HepG2 (cell line): Measurements from ENCODE around the gene TLK1. TPM values are rescaled to one million over a fixed set of nuclear protein-coding genes. Genes with fewer than 3 reads are reported as not detected.
A peak's percentile ranks its signal among the peaks of the same experiment; 100 is the strongest.

Experiments used
- CBX1 ChIP-seq: IDR thresholded peaks from one replicate; pipeline ENCODE4 v1.6.1; 2016; ENCODE audit warnings: antibody characterized with exemption, low read depth
- FOSL1 ChIP-seq: sonication (generic); formaldehyde crosslinking; IDR thresholded peaks from 2 replicates; pipeline ENCODE4 v1.9.0; 2021; ENCODE audit warnings: missing genetic modification reagents, borderline replicate concordance
- FOXP1 ChIP-seq, 2 experiments: fragments of 450-650 bp in 1 of 2; IDR thresholded peaks; 2 replicates each; pipeline ENCODE4 v1.6.1; 2017 to 2018; ENCODE audit warnings: antibody characterized with exemption in 1 of 2
- HOXD1 ChIP-seq: sonication (generic); formaldehyde crosslinking; IDR thresholded peaks from 2 replicates; pipeline ENCODE4 v1.5.0; 2020; ENCODE audit warnings: missing genetic modification reagents
- IKZF1 ChIP-seq: fragments of 450-650 bp; IDR thresholded peaks from 2 replicates; pipeline ENCODE4 v1.7.1; 2016
- KAT8 ChIP-seq: IDR thresholded peaks from 2 replicates; pipeline ENCODE4 v1.6.1; 2016; ENCODE audit warnings: missing genetic modification reagents, missing compliant biosample characterization
- MED1 ChIP-seq: sonication (generic); formaldehyde crosslinking; IDR thresholded peaks from 2 replicates; pipeline ENCODE4 v1.4.0; 2020; ENCODE audit warnings: missing genetic modification reagents
- MED8 ChIP-seq: sonication (generic); formaldehyde crosslinking; IDR thresholded peaks from 2 replicates; pipeline ENCODE4 v1.8.1; 2023; ENCODE audit warnings: mild to moderate bottlenecking, missing genetic modification reagents; ENCODE audit not compliant: insufficient replicate concordance
- NR2F6 ChIP-seq, 2 experiments: IDR thresholded peaks; 2 replicates each; pipeline ENCODE4 v1.6.1; 2016; ENCODE audit warnings: antibody characterized with exemption in 1 of 2, mild to moderate bottlenecking in 1 of 2
- SOX13 ChIP-seq, 3 experiments: fragments of 450-650 bp in 1 of 3; sonication (generic) in 1 of 3; formaldehyde crosslinking in 1 of 3; IDR thresholded peaks in 2 of 3; conservative IDR thresholded peaks in 1 of 3; 2 replicates each; pipeline versions ENCODE4 v1.5.0 to v1.6.1; 2016 to 2020; ENCODE audit warnings: antibody characterized with exemption in 1 of 3, mild to moderate bottlenecking in 1 of 3, missing compliant biosample characterization in 1 of 3, missing genetic modification reagents in 1 of 3, moderate library complexity in 1 of 3
- SOX5 ChIP-seq: IDR thresholded peaks from 2 replicates; pipeline ENCODE4 v1.6.1; 2016; ENCODE audit warnings: borderline replicate concordance
- SOX6 ChIP-seq, 2 experiments: fragments of 450-650 bp in 1 of 2; sonication (generic) in 1 of 2; formaldehyde crosslinking in 1 of 2; IDR thresholded peaks; 2 replicates each; pipeline versions ENCODE4 v1.4.0 to v1.6.1; 2017 to 2020; ENCODE audit warnings: antibody characterized with exemption in 1 of 2, mild to moderate bottlenecking in 1 of 2, missing genetic modification reagents in 1 of 2
- TEAD3 ChIP-seq: optimal IDR thresholded peaks from 2 replicates; pipeline ENCODE3; 2016; ENCODE audit warnings: borderline replicate concordance
- TOPORS ChIP-seq: sonication (generic); formaldehyde crosslinking; IDR thresholded peaks from 2 replicates; pipeline ENCODE4 v1.8.0; 2023; ENCODE audit warnings: mild to moderate bottlenecking, missing genetic modification reagents
- ZMYM3 ChIP-seq: sonication (generic); formaldehyde crosslinking; IDR thresholded peaks from 2 replicates; pipeline ENCODE4 v1.5.1; 2020; ENCODE audit warnings: mild to moderate bottlenecking, missing genetic modification reagents
- ZNF264 ChIP-seq: sonication (generic); formaldehyde crosslinking; IDR thresholded peaks from 2 replicates; pipeline ENCODE4 v1.4.0; 2020; ENCODE audit warnings: missing genetic modification reagents
- ZNF329 ChIP-seq: sonication (generic); formaldehyde crosslinking; IDR thresholded peaks from 2 replicates; pipeline ENCODE4 v1.9.0; 2021; ENCODE audit warnings: low read depth, mild to moderate bottlenecking, missing genetic modification reagents
- ZNF441 ChIP-seq: sonication (generic); formaldehyde crosslinking; IDR thresholded peaks from 2 replicates; pipeline ENCODE4 v1.7.0; 2021; ENCODE audit warnings: missing genetic modification reagents, borderline replicate concordance
- ZNF549 ChIP-seq: sonication (generic); formaldehyde crosslinking; IDR thresholded peaks from 2 replicates; pipeline ENCODE4 v1.5.0; 2020; ENCODE audit warnings: missing genetic modification reagents
- ZNF598 ChIP-seq: sonication (generic); formaldehyde crosslinking; IDR thresholded peaks from 2 replicates; pipeline ENCODE4 v1.5.1; 2020; ENCODE audit warnings: mild to moderate bottlenecking, missing genetic modification reagents, borderline replicate concordance
- ZNF672 ChIP-seq: sonication (generic); formaldehyde crosslinking; IDR thresholded peaks from 2 replicates; pipeline ENCODE4 v1.8.1; 2022; ENCODE audit warnings: missing genetic modification reagents
- polyA plus RNA-seq, 8 experiments: library from polyadenylated mRNA; depleted of rRNA in 3 of 8; stranded (reverse) in 7 of 8; unstranded in 1 of 8; fragments of >200 nt; fragmentation: Illumina TruSeq in 4 of 8; extraction: Trizol in 4 of 8; gene quantifications; 2 replicates each; pipeline versions ENCODE4 v1.2.1 to v1.2.3, GENCODE V29; 2011 to 2016; ENCODE audit warnings: low read depth in 4 of 8, missing spikeins in 1 of 8, mixed read lengths in 1 of 8; ENCODE audit not compliant: insufficient read depth in 1 of 8
- total RNA-seq, 5 experiments: library from RNA; depleted of rRNA; stranded (reverse); fragments of >200 nt; fragmentation: Illumina TruSeq; extraction: Trizol; gene quantifications; 2 replicates each; pipeline ENCODE4 v1.2.3, GENCODE V29; 2016; ENCODE audit warnings: low read depth in 1 of 5
- TF ChIP-seq, protein P1 (sequence below): sonication (generic); formaldehyde crosslinking; IDR thresholded peaks from 2 replicates; pipeline ENCODE4 v1.4.0; 2020; ENCODE audit warnings: low read depth, mild to moderate bottlenecking, missing genetic modification reagents
- TF ChIP-seq, protein P2 (sequence below): sonication (generic); formaldehyde crosslinking; IDR thresholded peaks from 2 replicates; pipeline ENCODE4 v1.4.0; 2020; ENCODE audit warnings: missing genetic modification reagents
- TF ChIP-seq, protein P3 (sequence below): sonication (generic); formaldehyde crosslinking; IDR thresholded peaks from 2 replicates; pipeline ENCODE4 v1.8.1; 2023; ENCODE audit warnings: missing genetic modification reagents, mild to moderate bottlenecking, borderline replicate concordance
- TF ChIP-seq, protein P4 (sequence below): sonication (generic); formaldehyde crosslinking; IDR thresholded peaks from 2 replicates; pipeline ENCODE4; 2020; ENCODE audit warnings: missing genetic modification reagents, mild to moderate bottlenecking, borderline replicate concordance
- TF ChIP-seq, protein P5 (sequence below): sonication (generic); formaldehyde crosslinking; IDR thresholded peaks from 2 replicates; pipeline ENCODE4 v1.4.0; 2020; ENCODE audit warnings: missing genetic modification reagents, low read depth, mild to moderate bottlenecking, borderline replicate concordance

TLK1 gene
- total and polyA plus RNA-seq, 2 of the 13 experiments (the other 11 are each of a cell fraction or from before 2014, with no cell fraction given), result 16.8 to 28.7 TPM

DNA sequence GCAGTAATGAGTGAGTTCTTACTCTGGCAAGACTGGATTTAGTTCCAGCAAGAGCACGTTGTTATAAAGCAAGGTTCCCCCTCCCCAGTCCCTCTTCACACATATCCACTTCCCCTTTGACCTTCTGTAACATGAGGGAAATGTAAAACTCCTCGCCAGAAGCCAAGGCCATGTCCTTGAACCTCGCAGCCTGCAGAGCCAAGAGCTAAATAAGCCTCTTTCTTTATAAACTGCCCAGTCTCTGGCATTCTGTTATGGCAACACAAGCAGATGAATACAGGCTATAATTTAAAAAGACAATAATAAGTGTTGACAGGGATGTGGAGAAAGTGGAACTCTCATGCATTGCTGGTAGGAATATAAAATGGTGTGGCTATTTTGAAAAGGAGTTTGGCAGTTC, 60.3 kb downstream of the TLK1 start (continued):
- TF ChIP-seq ZMYM3 (peak; percentile 67; the same call in 1 of the 2 replicates), FOXP1 (IDR thresholded peaks at IDR 0.05) (no peak), FOXP1 (CRISPR knock-in tag; IDR thresholded peaks at IDR 0.05) (peak; percentile 50; the same call in 1 of the 2 replicates), ZNF549 (CRISPR knock-in tag) (no peak), HOXD1 (CRISPR knock-in tag) (no peak), CBX1 (no peak), SOX13 (IDR thresholded peaks at IDR 0.05) (no peak), SOX13 (CRISPR knock-in tag; conservative IDR thresholded peaks at IDR 0.05 in 1 of 2, IDR thresholded peaks at IDR 0.05 in 1 of 2) (peak in 1 of 2 experiments; percentile 68; a peak in 2 of 4 replicates), SOX6 (IDR thresholded peaks at IDR 0.05) (no peak), SOX6 (CRISPR knock-in tag; IDR thresholded peaks at IDR 0.05) (peak; percentile 78), ZNF329 (CRISPR knock-in tag) (no peak), KAT8 (CRISPR knock-in tag) (peak; percentile 53; the same call in 1 of the 2 replicates), ZNF672 (no peak), MED1 (CRISPR knock-in tag) (peak; percentile 57), MED8 (CRISPR knock-in tag) (peak; percentile 24), FOSL1 (no peak), ZNF264 (CRISPR knock-in tag) (no peak), ZNF598 (CRISPR knock-in tag) (no peak), TEAD3 (CRISPR knock-in tag) (peak; percentile 39), ZNF441 (CRISPR knock-in tag) (0 out of 2 replicates have a peak, but pooled peaks have one; percentile 35), TOPORS (CRISPR knock-in tag) (no peak), NR2F6 (IDR thresholded peaks at IDR 0.05) (peak; percentile 93), NR2F6 (CRISPR knock-in tag; IDR thresholded peaks at IDR 0.05) (peak; percentile 96), SOX5 (peak; percentile 46; the same call in 1 of the 2 replicates), IKZF1 (no peak)
- TF ChIP-seq, protein P1, sequence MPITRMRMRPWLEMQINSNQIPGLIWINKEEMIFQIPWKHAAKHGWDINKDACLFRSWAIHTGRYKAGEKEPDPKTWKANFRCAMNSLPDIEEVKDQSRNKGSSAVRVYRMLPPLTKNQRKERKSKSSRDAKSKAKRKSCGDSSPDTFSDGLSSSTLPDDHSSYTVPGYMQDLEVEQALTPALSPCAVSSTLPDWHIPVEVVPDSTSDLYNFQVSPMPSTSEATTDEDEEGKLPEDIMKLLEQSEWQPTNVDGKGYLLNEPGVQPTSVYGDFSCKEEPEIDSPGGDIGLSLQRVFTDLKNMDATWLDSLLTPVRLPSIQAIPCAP, result no peak
- TF ChIP-seq, protein P2, sequence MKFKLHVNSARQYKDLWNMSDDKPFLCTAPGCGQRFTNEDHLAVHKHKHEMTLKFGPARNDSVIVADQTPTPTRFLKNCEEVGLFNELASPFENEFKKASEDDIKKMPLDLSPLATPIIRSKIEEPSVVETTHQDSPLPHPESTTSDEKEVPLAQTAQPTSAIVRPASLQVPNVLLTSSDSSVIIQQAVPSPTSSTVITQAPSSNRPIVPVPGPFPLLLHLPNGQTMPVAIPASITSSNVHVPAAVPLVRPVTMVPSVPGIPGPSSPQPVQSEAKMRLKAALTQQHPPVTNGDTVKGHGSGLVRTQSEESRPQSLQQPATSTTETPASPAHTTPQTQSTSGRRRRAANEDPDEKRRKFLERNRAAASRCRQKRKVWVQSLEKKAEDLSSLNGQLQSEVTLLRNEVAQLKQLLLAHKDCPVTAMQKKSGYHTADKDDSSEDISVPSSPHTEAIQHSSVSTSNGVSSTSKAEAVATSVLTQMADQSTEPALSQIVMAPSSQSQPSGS, result peak; percentile 43
- TF ChIP-seq, protein P3, sequence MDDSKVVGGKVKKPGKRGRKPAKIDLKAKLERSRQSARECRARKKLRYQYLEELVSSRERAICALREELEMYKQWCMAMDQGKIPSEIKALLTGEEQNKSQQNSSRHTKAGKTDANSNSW (CRISPR knock-in tag), result no peak
- TF ChIP-seq, protein P4, sequence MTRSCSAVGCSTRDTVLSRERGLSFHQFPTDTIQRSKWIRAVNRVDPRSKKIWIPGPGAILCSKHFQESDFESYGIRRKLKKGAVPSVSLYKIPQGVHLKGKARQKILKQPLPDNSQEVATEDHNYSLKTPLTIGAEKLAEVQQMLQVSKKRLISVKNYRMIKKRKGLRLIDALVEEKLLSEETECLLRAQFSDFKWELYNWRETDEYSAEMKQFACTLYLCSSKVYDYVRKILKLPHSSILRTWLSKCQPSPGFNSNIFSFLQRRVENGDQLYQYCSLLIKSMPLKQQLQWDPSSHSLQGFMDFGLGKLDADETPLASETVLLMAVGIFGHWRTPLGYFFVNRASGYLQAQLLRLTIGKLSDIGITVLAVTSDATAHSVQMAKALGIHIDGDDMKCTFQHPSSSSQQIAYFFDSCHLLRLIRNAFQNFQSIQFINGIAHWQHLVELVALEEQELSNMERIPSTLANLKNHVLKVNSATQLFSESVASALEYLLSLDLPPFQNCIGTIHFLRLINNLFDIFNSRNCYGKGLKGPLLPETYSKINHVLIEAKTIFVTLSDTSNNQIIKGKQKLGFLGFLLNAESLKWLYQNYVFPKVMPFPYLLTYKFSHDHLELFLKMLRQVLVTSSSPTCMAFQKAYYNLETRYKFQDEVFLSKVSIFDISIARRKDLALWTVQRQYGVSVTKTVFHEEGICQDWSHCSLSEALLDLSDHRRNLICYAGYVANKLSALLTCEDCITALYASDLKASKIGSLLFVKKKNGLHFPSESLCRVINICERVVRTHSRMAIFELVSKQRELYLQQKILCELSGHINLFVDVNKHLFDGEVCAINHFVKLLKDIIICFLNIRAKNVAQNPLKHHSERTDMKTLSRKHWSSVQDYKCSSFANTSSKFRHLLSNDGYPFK (CRISPR knock-in tag), result no peak
- TF ChIP-seq, protein P5, sequence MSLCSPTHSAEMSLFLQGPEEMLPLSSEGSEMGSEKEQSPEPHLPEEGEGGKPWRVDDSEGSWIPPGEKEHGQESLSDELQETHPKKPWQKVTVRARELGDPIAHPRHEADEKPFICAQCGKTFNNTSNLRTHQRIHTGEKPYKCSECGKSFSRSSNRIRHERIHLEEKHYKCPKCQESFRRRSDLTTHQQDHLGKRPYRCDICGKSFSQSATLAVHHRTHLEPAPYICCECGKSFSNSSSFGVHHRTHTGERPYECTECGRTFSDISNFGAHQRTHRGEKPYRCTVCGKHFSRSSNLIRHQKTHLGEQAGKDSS (CRISPR knock-in tag), result no peak
